H1 (cell line): ENCODE data around the gene PEX13. TPM values are rescaled to one million over a fixed set of nuclear protein-coding genes. Genes with fewer than 3 reads are reported as not detected.

Source experiments
- CTBP2 ChIP-seq: IDR thresholded peaks from 2 replicates; pipeline ENCODE4 v1.7.0; 2011; ENCODE audit warnings: borderline replicate concordance, mild to moderate bottlenecking, moderate library complexity, mixed read lengths, low read length; ENCODE audit not compliant: insufficient read depth, insufficient read length
- JUN ChIP-seq: IDR thresholded peaks from 2 replicates; pipeline ENCODE4 v1.6.1; 2011; ENCODE audit warnings: low read depth, mild to moderate bottlenecking, improper control_type of control experiment, low read length
- KDM1A ChIP-seq: fragments of 200-600, 300-600 bp; sonication (generic); IDR thresholded peaks from 2 replicates; pipeline ENCODE4 v1.7.1; 2016; ENCODE audit warnings: mild to moderate bottlenecking, low read length, borderline replicate concordance
- SAP30 ChIP-seq: fragments of 300-600 bp; sonication (generic); IDR thresholded peaks from 2 replicates; pipeline ENCODE4 v1.7.1; 2012; ENCODE audit warnings: low read length, moderate library complexity, mild to moderate bottlenecking, inconsistent platforms; ENCODE audit not compliant: insufficient read depth, insufficient replicate concordance
- SIX5 ChIP-seq: IDR thresholded peaks from 2 replicates; pipeline ENCODE4 v1.6.1; 2011; ENCODE audit warnings: mild to moderate bottlenecking, low read depth, low read length
- polyA plus RNA-seq, 7 experiments: library from polyadenylated mRNA; depleted of rRNA in 3 of 7; stranded (reverse) in 5 of 7; unstranded in 2 of 7; fragments of >200 nt in 5 of 7; fragments of 200-250 nt in 2 of 7; gene quantifications; 1 replicate in 5 of 7; 2 replicates in 1 of 7; 4 replicates in 1 of 7; pipeline versions ENCODE4 v1.2.1 to v1.2.3, GENCODE V29; 2011 to 2013; ENCODE audit warnings: missing spikeins in 2 of 7, mixed read lengths in 2 of 7
- total RNA-seq: library from RNA; stranded (reverse); fragmentation: NEBNext Ultra II Directional; extraction: Animal tissue kit (Norgen Biotek cat#: 25700); gene quantifications from 2 replicates; pipeline ENCODE4 v1.2.1, GENCODE V29; 2021

The PEX13 gene
- total and polyA plus RNA-seq, 2 of the 8 experiments (the other 6 are each of a cell fraction or from before 2014, with no cell fraction given) = 16.8 to 22.3 TPM

- TF ChIP-seq JUN (no peak), SIX5 (no peak), CTBP2 (no peak), SAP30 (no peak), KDM1A (no peak)
Measured at GRCh38 chr2:60974652-60975051, 42.9 kb upstream of the PEX13 start (continued).
